HG03175 (cell line): ENCODE results near the gene RPAP2.
"Not testable (repeated sequence)": the region's sequence is repeated elsewhere in the genome, so short reads cannot be mapped to it uniquely, and the experiment has no call there.

Experiments used
- ATAC-seq: cut with Tn5 transposase; IDR thresholded peaks from one replicate; pipeline ENCODE4 v1.9.1; 2021; ENCODE audit warnings: mild to moderate bottlenecking, moderate library complexity; ENCODE audit not compliant: unreplicated experiment

RPAP2 gene

GRCh38 chr1:92298573-92299476, at the start of gene RPAP2, which contains the start of gene GLMN:
Gene RPAP2 (plus strand): TSS chr1:92299059. CDS start chr1:92299074, 15 bp downstream.
Gene GLMN (minus strand): TSS chr1:92298987. CDS start chr1:92297999, 988 bp downstream.
- ATAC-seq, result peak; percentile 99

- not testable (repeated sequence) for ATAC-seq
These were observed 44.1 kb upstream of the RPAP2 start for GRCh38 chr1:92254714-92255113.

GRCh38 chr1:92259350-92259749, 39.5 kb upstream of the RPAP2 start:
- ATAC-seq, result no peak

- no peak for ATAC-seq
These were observed 36.3 kb upstream of the RPAP2 start for GRCh38 chr1:92262516-92262915.

GRCh38 chr1:92273039-92273438, 25.8 kb upstream of the RPAP2 start:
- ATAC-seq, result no peak

GRCh38 chr1:92274939-92275338, 23.9 kb upstream of the RPAP2 start:
- no peak for ATAC-seq

GRCh38 chr1:92276082-92276481, 22.8 kb upstream of the RPAP2 start:
- ATAC-seq, result no peak

GRCh38 chr1:92277105-92277723, 21.6 kb upstream of the RPAP2 start:
- no peak for ATAC-seq

GRCh38 chr1:92279781-92280180, 19.1 kb upstream of the RPAP2 start:
- not testable (repeated sequence) for ATAC-seq

GRCh38 chr1:92281411-92281810, 17.4 kb upstream of the RPAP2 start:
- ATAC-seq, result not testable (repeated sequence)

GRCh38 chr1:92291372-92291999, 7.4 kb upstream of the RPAP2 start:
- peak; percentile 42 for ATAC-seq

GRCh38 chr1:92298213-92298572, 666 bp upstream of the RPAP2 start:
- ATAC-seq, result no peak

- ATAC-seq, result no peak
These were observed 755 bp downstream of the RPAP2 start for GRCh38 chr1:92299477-92300150.

- ATAC-seq, result no peak
These were observed 2.2 kb downstream of the RPAP2 start for GRCh38 chr1:92301021-92301420.

- no peak for ATAC-seq
These were observed 7.2 kb downstream of the RPAP2 start for GRCh38 chr1:92306020-92306419.

- no peak for ATAC-seq
These were observed 9.1 kb downstream of the RPAP2 start for GRCh38 chr1:92307980-92308379.

- no peak for ATAC-seq
These were observed 11.3 kb downstream of the RPAP2 start for GRCh38 chr1:92310185-92310597.

GRCh38 chr1:92314024-92314423, 15.2 kb downstream of the RPAP2 start:
- ATAC-seq, result no peak

GRCh38 chr1:92315766-92316599, 17.1 kb downstream of the RPAP2 start:
- no peak for ATAC-seq

- no peak for ATAC-seq
These were observed 19.1 kb downstream of the RPAP2 start for GRCh38 chr1:92317836-92318493.
